Measurements from ENCODE around the gene ZNF662.

The ZNF662 gene

DNA sequence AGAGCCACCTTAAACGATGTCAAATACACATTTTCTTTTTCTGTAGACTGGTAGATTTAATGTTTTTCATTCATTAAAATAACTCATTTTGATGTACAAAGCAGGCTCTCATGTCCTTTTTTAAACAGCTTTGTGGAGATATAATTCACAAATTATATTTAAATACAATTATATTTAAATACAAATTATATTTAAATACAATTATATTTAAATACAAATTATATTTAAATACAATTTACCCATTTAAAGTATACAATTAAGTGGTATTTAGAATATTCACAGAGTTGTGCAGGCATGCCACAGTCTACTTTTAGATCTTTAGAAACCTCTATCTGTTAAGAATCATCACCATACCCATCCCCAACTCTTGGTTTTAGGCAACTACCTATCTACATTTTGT lies 36.8 kb downstream of the ZNF662 start:
- no peak for DNase-seq

DNA sequence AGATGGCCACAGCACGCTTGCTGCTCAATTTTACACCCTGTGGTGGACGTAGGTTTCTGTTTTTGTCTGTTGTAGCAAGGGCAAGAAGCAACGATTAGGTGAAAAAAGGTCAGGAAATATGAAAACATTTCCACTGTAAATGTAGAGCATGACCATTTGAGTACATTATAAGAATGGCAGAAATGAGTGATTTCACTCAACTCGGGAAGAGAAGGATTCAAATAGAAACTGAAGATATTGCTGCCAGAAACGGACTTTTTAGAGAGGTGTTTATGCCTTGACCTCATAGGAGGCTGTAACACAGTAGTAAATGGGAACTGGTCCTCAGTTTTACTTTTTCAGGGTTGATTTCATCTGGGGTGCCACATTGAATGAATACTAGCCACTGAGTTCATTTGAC lies 40.1 kb downstream of the ZNF662 start:
- no peak for DNase-seq

DNA sequence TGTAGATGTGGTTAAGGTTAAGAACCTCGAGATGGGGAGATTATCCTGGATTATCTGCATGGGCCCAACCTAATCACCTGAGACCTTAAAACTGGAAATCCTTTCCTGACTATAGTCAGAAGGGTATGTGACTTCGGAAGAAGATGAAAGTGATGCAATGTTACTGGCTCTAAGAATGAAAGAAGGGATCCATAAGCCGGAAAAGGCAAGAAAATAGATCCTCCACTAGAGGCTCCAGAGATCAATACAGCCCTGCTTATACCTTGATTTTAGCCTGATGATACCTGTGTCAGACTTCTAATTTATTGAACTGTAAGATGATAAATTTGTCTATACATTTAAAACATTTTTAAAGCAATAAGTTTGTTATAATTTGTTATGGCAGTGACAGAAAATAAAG lies 51.6 kb downstream of the ZNF662 start:
- no peak for DNase-seq

DNA sequence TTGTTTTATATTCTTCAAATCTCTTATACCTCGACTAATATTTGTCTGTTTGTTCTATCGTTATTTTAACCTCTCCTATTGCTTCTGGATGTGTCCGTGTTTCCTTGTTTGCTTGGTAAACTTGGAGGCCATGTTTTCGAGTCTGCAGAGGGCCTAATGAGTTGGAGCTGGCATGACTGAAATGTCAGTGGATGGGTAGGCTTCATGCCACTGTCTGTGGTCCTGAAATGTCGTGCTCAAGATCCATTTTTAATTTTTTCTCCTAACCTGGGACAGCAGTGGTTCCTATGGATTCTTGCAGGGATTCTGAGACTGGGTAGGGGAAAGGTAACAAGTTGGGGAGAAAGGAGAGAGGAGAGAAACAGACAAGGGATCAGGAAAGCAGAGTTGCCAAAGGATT lies 54.3 kb downstream of the ZNF662 start:
- DNase-seq = no peak

DNA sequence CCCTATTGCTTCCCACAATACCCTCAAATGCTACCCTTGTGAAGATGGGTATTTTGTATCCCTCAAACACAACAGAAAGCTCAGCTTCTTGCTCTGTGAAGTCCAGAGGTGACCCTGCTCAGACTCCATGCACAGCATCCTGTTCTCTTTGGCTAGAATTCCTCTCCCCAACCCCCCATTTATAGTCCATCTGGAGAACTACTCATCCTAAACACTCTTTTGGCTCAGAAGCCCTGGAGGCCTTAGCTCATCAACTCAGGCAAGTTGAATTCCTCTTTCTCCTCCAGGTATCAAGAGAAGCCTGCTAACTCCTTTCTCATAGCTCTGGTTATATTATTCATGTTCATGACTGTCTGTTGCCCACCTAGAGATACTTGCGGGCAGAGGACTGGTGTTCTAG lies 54.8 kb downstream of the ZNF662 start:
- no peak for DNase-seq

DNA sequence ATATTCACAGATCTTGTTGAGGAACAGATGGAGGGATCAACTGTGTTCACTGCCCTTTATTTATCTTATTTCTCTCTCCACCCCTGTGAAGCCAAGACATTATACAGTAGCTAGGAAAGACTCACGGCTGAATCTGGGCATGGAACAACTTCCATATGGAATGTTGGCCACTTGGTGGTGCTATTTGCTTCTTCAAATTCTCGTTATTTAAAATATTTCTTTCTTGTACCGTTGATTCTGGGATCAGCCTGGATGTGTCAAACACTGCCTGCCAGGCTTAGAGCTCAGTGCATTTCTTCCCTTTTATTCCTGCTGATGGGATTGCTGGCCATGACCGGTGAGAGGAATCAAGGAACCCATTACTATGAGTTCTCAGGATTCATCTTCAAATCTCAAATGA lies 55.7 kb downstream of the ZNF662 start:
- peak; percentile 6 to 16 for DNase-seq

DNA sequence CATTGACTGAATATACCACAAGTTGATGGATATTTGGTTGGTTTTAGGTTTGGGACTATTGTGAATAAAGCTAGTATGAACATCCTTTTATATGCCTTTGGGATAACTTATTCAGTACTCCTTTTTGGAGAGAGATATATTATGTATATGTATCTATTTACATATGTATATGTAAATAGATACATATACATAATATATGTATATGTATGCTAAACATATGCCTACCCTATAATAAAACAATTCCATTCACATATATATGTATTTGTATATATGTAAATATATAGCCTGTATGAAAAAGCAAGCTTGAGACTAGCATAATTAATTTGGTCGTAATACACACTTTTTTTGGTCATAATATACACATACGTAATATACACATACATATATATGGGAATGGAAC lies 57.3 kb downstream of the ZNF662 start:
- no peak for DNase-seq

DNA sequence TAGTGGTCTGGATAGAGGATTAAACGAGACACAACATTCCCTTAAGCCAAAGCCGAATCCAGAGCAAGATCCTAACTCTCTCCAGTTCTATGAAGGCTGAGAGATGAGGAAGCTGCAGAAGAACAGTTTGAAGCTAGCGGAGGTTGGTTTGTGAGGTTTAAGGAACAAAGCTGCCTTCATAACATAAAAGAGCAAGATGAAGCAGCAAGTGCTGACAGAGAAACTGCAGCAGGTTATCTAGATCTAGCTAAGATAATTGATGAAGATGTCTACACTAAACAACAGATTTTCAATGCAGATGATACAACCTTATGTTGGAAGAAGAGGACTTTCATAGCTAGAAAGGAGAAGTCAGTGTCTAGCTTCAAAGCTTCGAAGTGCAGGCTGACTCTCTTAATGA lies 58.3 kb downstream of the ZNF662 start:
- DNase-seq = no peak

Measured in stimulated activated CD4-positive, alpha-beta T cell treated with anti-CD3 and anti-CD28 coated beads, Interleukin-2, amount 100 ng/mL, for 48 hours (primary cell).